HG02642 (cell line): ENCODE data around the gene FAM3C.
A peak's percentile ranks its signal among the peaks of the same experiment; 100 is the strongest.
"Not testable (repeated sequence)": the region's sequence is repeated elsewhere in the genome, so short reads cannot be mapped to it uniquely, and the experiment has no call there.

Experiments used
- ATAC-seq: cut with Tn5 transposase; IDR thresholded peaks from one replicate; pipeline ENCODE4 v1.9.1; 2021; ENCODE audit warnings: mild to moderate bottlenecking; ENCODE audit not compliant: unreplicated experiment, poor library complexity

Gene FAM3C

GRCh38 chr7:121334875-121335648 lies 61.0 kb downstream of the FAM3C start:
- no peak for ATAC-seq

- no peak for ATAC-seq
These were observed 61.7 kb downstream of the FAM3C start for GRCh38 chr7:121334376-121334775.

DNA sequence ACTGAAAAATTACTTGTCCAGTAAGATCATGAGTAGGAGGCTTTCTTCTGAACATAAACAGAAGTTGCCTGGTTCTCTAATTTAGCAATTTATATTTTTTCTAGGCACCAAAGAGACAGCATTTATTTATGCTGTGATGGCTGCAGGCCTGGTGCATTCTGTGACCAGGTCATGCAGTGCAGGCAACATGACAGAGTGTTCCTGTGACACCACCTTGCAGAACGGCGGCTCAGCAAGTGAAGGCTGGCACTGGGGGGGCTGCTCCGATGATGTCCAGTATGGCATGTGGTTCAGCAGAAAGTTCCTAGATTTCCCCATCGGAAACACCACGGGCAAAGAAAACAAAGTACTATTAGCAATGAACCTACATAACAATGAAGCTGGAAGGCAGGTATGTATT lies 64.5 kb downstream of the FAM3C start:
- ATAC-seq = no peak

DNA sequence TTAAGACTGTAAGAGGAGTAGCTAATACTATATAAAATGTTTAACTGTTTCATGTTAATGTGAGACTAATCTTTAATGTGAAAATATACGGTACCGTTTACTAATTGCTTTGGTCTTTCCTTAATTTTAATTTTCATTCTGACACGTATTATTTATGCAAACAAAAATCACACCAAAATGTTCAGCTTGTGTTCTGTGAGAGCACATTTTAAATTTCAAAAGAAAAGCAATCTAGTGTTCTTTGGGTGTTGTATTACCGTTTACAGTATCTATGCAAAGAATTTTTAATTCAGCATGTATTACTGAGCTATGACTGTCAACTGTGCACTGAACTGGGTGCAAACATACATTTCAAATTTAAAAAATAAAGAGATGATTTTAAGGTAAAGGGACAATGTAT lies 65.1 kb downstream of the FAM3C start:
- no peak for ATAC-seq

DNA sequence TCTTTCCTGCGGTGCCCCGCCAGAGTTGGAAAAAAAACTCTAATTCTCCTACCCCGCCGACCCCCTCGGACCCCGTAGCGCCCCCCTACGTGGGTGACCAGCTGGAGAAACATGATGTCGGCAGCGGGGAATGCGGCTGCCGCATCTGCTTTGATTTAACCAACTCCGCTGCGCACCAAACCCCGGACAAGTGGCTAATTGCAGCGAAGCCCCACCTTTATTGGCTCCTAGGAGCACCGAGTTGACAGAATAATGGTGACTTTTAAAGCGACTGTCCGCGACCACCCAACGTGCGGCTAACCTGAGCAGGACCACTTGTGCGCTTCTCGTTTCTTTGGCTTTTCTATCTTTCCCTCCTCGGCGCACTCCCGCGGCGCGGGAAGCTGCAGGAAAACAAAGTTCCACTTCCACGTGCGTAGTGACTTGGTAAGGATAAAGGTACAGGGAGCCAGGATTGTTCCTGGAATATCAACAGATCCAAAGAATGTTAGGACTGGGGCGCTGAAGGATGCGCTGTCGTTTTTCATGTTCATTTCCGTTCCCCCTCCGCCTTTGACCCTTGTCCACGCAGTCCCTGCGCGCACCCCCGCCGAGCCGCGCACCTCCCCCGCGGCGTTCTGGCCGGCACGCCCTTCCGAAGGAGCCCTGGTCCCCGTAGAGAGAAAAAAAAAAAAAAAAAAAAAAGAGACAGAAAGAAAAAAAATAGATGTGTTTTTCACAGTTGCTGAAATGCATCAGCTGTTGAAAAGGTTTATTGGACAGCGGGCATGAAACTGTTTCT lies 65.9 kb downstream of the FAM3C start:
- peak; percentile 29 for ATAC-seq

DNA sequence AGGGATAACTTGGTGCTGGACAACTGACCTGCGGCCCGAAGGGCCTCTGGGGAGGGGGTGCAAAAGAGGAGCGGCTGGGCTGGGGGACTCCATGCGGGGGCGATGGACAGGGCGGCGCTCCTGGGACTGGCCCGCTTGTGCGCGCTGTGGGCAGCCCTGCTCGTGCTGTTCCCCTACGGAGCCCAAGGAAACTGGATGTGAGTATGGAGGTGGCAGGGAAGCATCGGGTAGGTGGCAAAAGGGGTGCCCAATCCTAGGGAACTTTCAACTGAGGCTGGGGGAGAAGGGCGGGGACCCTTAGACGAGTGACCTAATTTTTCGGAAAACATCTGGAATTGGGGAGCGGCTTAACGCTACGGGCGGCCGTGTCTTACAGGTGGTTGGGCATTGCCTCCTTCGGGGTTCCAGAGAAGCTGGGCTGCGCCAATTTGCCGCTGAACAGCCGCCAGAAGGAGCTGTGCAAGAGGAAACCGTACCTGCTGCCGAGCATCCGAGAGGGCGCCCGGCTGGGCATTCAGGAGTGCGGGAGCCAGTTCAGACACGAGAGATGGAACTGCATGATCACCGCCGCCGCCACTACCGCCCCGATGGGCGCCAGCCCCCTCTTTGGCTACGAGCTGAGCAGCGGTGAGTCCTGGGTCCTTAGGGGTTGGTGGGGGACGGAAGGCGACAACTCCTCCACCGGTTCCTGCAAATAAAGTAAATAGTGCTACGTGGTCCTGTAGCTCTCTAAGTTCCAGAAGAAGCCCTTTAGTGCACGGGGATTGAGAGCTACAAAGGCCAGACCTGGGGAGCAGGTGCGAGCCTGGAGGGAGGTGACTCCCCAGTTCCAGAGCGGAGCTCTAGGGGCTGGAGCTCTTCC lies 66.7 kb downstream of the FAM3C start:
- ATAC-seq = peak; percentile 78

DNA sequence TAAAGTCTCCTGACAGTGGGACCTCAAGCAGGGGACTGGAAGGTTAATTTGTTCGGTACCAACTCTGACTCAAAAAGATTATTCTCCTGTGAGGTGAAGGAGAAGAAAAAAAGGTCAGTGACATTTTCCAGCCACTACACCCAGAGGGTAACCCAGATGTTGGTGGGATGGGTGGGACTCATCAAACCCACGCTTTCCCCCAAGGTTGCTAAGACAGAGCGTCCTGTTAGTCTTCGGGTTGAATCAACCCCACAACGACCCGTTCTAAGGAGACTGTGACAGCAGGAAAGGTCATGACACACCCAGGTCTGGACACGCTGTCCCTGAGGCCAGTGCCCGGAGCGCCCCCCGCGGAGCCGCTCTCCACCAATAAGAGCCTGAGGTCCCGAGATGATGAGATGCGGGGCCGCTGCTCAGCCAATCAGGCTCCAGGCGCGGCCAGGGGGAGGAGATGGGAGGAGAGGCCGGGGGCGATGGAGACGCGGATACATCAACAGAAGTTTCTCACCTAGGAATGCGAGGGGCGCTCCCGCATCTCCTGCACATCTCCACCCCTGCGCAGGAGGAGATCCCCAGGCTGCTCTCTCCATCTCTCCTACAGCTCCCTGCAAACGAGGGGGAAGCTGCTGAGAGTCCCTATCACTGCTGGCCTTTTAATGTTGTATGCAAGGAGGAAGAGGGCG lies 67.5 kb downstream of the FAM3C start, which contains the start of gene WNT16:
Gene WNT16 (plus strand): TSS at position 493 of the 683 bp plus-strand sequence. CDS start 293 bp downstream, outside the sequence.
- ATAC-seq = no peak

GRCh38 chr7:121327671-121328070 lies 68.4 kb downstream of the FAM3C start:
- ATAC-seq = no peak

DNA sequence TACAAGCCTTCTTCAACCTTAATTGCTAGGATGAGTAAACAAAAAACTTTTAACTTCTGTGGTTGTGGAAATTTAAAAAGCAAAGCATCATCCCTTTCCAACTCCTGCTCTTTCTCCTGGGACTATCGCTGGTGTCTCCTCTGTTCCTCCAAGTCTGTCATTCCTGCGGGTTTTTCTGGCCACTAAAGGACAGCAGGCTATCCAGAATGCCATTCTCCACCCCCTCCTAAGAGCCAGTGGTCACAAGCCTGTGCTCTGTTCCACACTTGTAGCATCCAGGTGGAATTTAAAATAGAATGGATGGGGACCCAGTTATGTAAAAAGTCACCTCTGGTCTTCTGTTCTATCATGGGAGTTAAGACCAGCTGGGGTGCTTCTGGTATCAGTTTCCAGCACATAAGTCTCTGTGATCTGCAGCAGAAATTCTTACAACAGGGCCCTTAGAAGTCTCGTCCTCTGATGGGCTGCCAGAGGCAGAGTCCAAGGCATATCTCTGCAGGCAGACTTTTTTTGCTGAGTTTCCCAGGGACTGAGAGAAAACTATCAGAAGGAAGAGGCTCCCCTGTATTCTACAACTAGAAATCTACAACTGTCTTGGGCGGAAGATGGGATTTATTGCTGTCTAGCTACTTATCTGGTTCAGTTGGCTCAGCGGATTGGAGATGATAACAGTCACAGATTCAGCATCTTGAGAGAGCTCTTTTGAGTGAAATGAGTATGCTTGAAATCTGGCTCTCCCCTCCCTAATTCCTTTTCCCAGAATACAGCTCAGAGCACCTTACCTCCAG lies 72.4 kb downstream of the FAM3C start:
- no peak for ATAC-seq

- ATAC-seq = no peak
These were observed 73.6 kb downstream of the FAM3C start for GRCh38 chr7:121322460-121322859.

GRCh38 chr7:121315170-121315569 lies 80.9 kb downstream of the FAM3C start:
- ATAC-seq = not testable (repeated sequence)

GRCh38 chr7:121313793-121314676 lies 82.1 kb downstream of the FAM3C start:
- ATAC-seq = peak; percentile 92

DNA sequence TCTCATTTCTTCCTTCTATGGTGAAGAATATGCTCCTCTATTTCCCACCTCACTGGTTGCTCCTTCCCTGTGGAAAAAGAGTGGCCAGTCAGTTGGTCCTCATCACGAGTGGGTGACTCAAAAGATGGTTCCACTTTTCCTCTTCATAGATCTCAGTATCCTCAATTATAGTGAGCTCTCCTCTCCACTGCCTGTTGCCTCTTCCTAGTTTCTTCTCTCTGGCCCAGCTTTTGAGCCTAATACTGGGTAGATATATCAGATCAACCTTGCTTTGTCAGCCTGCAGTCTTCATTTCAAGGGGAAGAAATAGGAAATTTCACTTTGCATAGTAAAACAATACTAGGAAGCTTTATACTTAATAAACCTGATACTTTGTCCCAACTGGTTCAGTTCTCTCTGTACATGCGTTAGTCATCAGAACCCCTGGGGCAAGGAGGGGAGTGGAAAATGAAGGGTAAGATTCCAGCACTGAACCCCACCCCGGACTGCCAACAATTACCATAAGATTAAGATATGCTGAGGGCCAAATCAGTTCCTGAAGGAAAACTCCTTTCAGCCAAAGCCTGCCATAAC lies 82.8 kb downstream of the FAM3C start:
- peak; percentile 7 for ATAC-seq

DNA sequence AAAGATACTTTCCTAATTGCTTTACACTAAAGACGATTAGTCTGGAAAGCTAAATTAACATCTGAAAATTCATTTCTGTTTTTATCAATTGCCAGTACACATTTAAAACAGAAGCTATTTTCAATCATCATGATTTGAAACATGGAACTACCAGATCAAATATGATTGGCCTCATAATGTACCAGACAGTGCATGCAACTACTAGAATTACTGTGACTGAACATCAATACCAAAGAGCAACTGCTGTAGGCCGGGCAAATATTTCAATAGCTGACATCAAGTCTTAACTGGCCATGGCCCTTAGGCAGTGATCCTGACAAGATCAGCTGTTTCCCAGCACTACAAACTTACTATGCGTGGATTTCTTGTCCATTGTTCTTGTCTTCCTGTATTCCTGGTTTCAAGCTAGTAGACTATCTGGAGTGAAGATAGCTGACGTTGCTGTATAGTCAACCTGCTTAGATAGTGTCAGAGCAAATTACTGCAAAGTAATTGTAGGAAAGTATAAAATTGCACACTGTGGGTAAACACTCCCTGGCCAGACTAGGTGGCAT lies 89.0 kb downstream of the FAM3C start:
- ATAC-seq = no peak

DNA sequence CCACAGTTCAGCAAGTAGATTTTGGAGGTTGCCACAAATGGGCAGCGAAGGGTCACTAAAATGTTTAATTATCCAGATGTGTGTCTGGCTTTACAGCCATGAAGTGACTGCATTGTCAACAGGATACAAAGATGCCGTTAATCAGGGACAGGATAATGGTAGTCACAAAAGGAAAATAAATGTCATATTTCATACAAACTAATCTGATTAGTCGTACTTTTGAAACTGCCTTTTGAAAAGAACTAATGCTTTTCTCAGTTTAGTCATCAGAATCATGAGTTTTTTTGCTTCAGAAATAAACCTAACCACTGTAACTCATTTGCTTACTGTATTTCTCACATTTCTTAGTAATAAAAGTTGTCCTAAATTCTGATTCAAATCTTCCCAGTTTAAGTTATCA lies 89.5 kb downstream of the FAM3C start:
- ATAC-seq = no peak

- no peak for ATAC-seq
These were observed 91.0 kb downstream of the FAM3C start for GRCh38 chr7:121305109-121305508.

DNA sequence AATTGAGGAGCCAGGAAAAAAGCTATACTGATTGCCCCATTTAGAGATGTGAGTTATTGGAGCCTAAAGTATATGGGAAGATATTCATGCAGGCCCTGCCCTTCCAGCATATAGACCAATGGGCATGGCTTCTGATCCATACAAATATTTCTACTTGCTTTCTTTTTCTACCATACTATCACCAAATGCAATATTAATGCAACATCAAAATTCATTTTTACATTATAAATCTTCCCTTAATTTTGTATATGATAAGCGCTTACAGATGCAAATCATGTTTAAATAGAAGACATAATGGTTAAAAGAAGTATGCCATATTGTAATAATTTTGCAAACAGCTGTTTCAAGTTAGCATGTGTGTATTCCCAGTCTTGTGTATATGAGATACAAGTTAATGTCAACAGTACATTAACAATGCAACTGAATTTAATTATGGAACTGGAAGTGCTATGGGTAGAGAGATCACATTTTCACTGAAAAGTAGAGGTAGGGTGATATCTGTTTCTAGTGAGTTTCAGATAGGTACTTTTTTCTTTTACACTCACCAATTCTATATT lies 91.9 kb downstream of the FAM3C start:
- ATAC-seq = no peak
